HG03378 (cell line): ENCODE data around the gene SLC30A3.
"Not testable (repeated sequence)": the region's sequence is repeated elsewhere in the genome, so short reads cannot be mapped to it uniquely, and the experiment has no call there.

Experiments used
- ATAC-seq: cut with Tn5 transposase; IDR thresholded peaks from one replicate; pipeline ENCODE4 v1.9.1; 2021; ENCODE audit warnings: mild to moderate bottlenecking, moderate library complexity; ENCODE audit not compliant: unreplicated experiment

SLC30A3 gene

DNA sequence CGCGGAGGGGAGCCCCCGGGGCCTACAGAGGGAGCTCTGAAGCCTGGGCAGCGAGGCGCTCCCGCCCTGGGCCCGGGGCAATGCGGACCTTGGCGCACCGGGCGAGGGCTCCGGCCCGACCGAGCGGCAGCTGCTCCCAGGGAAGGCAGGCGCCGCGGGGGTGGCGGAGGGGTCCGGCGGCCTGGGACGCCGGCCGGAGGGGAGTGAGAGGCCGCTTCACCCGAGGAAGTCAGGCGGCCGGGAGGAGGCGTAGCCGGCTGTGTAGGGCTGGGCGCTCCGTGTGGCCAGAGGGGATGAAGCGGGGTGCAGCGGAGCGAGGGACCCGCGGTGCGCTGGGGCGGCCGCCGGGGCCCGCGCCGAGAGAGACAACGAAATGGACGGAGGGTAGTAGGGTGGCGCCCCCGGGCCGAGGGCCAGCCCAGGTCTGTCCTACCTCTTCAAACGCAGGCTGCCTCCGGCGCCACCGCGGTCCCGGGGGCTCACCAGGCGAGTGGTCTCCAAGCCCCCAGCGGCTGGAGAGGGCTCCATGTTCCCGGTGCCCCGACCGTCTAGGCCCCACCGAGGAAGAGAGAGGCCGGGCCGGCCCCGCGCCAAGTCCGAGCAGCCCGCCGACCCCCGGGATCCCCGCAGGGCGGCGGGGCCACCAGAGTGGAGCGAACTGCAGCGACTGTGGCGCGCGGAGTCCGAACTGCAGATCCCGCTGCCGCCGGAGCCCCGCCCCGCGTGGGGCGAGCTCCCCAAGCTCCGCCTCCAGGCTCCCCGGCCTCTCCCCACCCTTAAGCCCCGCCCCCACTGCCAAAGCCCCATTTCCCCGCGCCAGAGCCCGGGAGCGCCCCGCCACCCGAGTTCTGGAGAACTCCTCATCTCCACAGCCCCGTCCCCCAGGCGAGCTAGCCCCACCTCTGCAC lies at the start of gene SLC30A3:
Gene SLC30A3, minus strand, starts transcription at position 669 of the 908 bp plus-strand sequence. Its CDS starts 141 bp downstream, at position 528.
- no peak for ATAC-seq

DNA sequence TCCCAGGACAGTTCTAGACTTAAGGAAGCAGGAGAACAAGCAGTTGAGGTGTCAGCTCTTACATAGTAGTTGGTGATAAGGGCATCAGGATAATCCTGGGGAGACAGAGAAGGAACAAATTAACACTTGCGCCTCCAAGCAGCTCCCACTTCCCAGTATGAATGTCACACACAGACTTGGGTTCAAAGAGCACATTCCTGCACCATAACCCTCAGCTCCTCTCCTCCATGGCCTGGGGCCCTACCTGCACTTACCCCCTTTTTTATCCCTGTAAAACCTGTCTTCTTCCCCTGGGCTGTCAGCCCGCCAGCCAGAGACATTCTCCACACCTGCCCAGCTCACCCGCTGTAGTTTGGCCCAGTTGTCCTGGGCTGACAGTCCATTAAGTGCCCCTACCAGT lies 49.3 kb upstream of the SLC30A3 start:
- no peak for ATAC-seq

GRCh38 chr2:27309651-27310050 lies 46.8 kb upstream of the SLC30A3 start:
- ATAC-seq, result no peak

GRCh38 chr2:27308359-27308881 lies 45.6 kb upstream of the SLC30A3 start, which contains the start of gene UCN:
TSS of gene UCN (minus strand) at chr2:27308445. CDS start at chr2:27307895, 550 bp downstream.
- ATAC-seq, result no peak

DNA sequence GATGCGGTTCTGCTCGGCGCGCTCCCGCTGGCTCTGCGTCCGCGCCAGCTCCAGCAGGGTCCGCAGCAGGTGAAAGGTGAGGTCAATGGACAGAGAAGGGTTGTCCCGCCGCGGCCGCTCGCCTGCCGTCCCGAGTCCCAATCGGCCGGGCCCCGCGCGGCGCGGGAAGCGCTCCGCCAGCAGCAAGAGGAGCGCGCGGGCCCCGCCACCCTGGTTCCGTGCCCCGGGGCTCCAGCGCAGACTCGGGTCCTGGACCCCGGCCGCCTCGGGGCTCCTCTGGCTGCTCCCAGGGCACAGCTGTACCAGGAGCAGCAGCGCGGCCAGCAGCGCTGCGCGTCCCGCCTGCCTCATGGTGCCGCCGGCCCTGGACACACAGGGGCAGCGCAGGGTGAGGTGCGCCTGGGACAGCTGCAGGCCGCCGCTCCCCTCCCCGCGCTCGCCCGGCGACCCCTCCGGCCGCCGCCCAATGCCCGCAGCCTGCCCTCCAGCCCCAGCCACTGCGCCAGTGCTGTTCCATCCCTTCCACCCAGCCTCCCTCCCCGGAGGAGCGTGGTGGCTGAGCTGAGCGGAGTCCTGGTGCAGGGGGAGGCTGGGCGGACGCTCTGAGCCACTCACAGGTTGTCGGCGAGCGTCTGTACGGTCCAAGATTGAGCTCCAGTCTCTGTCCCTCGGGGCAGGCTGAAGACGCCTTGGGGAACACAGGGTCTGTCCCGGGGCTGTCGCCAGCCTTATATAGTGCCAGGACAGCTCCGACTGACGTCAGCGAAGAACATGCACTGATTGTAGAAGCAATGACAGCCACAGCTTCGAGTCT lies 44.9 kb upstream of the SLC30A3 start:
- no peak for ATAC-seq

GRCh38 chr2:27307287-27307544 lies 44.4 kb upstream of the SLC30A3 start:
- ATAC-seq, result no peak

- no peak for ATAC-seq
Measured at GRCh38 chr2:27306573-27307286, 43.9 kb upstream of the SLC30A3 start.

- ATAC-seq, result no peak
Measured at GRCh38 chr2:27306136-27306535, 43.3 kb upstream of the SLC30A3 start.

DNA sequence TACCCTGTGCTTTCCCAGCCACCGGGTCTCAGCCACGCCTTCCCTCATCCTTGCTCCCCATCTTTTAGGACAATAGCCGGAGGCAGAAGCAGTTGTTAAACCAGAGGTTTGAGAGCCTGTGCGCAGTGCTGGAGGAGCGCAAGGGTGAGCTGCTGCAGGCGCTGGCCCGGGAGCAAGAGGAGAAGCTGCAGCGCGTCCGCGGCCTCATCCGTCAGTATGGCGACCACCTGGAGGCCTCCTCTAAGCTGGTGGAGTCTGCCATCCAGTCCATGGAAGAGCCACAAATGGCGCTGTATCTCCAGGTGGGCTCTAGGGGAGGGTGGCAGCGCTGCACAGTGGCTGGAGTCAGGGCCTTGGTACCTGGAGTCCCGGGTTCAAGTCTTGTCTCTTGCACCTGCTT lies 42.7 kb upstream of the SLC30A3 start:
- no peak for ATAC-seq

GRCh38 chr2:27304488-27305240 lies 41.8 kb upstream of the SLC30A3 start:
- ATAC-seq, result no peak

DNA sequence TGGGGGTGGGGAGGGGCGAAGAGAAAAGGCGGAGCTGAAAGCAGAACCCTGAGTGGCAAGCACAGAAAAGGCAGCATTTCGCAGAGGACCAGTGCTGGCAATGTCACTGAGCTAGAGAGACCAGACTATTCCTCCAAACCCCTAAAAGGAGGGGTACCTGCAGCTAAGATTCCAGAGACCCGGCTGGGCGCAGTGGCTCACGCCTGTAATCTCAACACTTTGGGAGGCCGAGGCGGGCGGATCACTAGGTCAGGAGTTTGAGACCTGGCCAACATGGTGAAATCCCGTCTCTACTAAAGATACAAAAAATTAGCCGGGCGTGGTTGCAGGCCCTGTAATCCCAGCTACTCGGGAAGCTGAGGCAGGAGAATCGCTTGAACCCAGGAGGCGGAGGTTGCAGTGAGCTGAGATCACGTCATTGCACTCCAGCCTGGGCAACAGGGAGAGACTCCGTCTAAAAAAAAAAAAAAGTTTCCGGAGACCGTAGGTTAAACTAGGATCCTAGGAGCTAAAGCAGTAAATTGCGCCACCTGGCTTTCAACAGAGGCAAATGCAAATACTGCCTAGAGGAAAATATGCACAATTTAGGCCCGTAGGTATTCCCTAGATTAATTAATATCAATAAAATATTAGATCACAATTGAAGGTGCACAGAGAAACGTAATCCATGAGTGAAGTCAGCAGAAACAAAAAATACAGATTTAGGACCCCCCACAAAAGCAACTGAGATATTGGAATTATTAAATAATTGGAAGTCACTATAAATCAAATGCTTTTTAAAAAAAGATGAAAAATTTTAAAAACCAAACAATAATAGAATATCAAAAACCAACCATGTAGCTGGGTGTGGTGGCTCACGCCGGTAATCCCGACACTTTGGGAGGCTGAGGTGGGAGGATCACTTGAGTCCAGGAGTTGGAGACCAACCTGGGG lies 40.5 kb upstream of the SLC30A3 start:
- no peak for ATAC-seq

DNA sequence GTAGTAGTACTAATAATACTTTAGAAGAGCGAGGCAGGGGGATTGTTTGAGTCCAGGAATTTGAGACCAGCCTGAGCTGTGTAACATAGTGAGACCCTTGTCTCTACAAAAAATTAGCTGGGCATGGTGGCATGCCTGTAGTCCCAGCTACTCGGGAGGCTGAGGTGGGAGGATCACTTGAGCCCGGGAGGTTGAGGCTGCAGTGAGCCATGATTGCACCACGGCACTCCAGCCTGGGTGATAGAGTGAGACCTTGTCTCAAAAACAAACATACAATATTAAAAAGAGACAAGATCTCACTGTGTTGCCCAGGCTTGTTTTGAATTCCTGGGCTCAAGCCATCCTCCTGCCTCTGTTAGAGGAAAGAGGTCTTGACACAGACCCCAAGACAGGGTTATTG lies 37.8 kb upstream of the SLC30A3 start:
- not testable (repeated sequence) for ATAC-seq

DNA sequence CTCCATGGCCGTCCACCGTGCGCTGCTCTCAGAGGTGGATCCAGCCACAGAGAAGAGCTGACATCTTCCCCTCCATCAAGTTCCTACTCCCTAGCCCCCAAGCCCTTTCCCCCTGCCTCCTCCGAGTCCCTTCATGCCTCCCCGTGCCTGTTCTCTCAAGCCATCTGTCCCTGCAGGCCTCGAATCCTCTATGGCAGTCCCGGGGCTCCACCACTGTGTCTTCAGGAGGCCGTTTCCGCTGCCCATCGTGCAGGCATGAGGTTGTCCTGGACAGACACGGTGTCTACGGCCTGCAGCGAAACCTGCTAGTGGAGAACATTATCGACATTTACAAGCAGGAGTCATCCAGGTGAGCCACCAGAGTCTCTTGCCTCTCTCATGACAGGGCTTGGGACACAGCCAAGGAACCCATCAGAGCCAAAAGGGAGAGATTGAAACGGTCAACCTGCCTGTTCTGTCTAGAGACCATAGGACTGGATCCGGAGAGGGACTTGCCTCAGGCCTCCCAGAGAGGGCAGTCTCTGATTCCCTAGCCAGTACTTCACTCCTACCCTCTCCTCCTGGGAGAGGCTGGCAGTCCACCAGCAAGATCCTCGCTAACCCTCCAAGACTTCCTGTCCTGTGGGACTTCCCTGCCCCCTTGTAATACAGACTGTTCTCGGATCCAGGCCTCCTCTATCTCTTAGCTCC lies 35.7 kb upstream of the SLC30A3 start:
- no peak for ATAC-seq

DNA sequence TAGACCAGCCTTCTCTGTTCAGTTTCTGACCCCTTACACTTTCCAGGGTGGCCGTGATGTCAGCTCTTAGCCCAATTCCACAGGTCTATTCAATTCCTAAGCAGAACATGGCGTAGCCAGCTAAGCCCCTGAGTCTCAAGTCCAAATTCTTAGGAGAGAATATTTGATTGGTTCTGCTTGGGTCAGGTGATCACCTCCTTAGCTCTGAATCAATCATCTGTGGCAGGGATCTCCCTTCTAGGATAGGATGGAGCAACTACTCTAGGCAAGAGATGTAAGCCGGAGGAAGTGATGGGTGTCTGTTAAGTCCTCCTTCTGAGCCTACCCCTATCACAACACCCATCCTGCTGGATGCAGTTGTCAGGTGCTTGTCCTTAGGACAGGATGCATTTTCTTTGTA lies 34.3 kb upstream of the SLC30A3 start:
- no peak for ATAC-seq

GRCh38 chr2:27296481-27296880 lies 33.6 kb upstream of the SLC30A3 start:
- no peak for ATAC-seq

DNA sequence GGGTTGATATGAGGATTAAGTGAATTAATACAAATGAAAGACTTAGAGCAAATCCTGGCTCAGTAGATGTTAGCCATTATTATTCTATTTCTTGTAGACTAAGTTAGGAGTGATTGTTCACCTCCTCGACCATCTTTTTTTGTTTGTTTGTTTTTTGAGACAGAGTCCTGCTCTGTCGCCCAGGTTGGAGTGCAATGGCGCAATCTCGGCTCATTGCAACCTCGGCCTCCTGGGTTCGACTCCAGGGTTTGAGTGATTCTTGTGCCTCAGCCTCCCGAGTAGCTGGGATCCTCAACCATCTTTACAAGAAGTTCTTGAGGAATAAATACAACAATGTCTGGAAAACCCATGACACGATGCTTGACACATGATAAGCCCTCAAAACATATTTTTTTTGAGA lies 32.1 kb upstream of the SLC30A3 start:
- no peak for ATAC-seq

DNA sequence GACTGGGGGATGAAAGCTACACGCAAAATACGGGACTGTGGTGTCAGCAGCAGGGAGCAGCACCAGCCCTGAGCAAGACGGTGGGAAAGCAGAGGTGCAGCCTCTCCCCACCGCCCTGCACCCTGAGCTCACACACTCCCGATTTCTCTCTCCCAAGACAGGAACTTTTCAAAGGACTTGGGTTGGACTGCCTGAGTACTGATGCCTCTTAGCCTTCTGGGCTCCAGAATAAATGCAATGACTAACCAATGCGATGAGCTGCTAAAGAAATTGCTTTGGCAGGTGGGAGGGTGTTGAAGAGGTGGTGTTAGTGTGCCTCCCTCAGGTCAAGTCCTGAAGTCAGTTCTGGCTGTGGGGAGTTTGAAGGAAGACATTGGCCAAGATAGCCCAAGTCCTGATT lies 29.0 kb upstream of the SLC30A3 start:
- no peak for ATAC-seq

DNA sequence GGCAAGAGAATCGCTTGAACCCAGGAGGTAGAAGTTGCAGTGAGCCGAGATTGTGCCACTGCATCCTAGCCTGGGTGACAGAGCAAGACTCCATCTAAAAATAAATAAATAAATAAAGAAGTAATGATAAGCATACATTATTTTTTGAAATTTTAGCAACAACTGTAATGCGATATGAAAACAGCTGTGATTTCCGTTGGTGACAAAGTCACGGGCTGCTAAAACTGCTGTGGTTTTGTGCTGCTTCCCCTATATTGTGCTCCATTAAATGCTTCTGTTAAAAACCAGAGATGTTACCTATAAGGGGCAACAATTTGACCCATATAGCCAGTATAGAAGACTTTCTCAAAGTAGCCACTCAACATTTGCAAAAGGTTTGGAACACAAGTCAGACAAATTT lies 27.7 kb upstream of the SLC30A3 start:
- ATAC-seq, result no peak

GRCh38 chr2:27288610-27289009 lies 25.8 kb upstream of the SLC30A3 start:
- no peak for ATAC-seq
